Activated CD8-positive, alpha-beta memory T cell treated with anti-CD3 and anti-CD28 coated beads, Interleukin-2, amount 50 U/mL, for 4 hours (primary cell): ENCODE measurements around the gene ZNF528.

Experiments
- DNase-seq: peaks from one replicate; pipeline ENCODE4 v3.0.0-alpha.2; 2020

ZNF528 gene

GRCh38 chr19:52397310-52398080 lies at the start of gene ZNF528:
ZNF528 (plus strand) TSS chr19:52397849; CDS start chr19:52402014, 4,165 bp downstream.
- DNase-seq, result peak; percentile 94

DNA sequence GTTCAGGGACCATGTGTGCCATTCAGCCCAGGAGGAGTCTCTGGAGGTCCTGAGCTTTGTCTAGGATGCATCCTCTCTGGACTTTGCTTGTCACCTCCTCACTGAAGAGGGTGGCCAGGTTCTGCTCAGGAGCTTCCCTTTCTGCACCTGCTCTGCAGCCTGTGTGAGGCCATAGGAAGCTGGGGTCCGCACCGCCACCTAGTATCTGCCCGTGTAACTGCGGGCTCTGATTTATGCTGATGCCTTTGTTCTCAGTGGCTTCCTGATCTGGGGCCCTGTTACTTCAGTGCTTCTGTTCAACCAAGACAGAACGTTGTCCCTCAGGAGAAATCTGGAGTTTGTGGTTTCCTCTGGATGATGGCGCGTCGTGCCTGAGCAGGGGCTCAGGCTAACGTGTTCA lies 46.1 kb upstream of the ZNF528 start:
- DNase-seq, result no peak

DNA sequence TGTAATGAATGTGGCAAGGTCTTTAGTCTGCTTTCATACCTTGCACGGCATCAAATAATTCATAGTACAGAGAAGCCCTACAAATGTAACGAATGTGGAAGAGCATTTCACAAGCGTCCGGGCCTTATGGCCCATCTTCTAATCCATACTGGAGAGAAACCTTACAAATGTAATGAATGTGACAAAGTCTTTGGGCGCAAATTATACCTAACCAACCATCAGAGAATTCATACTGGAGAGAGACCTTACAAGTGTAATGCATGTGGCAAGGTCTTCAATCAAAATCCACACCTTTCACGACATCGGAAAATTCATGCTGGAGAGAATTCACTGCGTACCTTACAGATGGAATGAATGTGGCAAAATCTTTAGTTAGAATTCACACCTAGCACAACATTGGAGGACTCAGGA lies 31.2 kb upstream of the ZNF528 start:
- no peak for DNase-seq

- peak; percentile 91 for DNase-seq
Measured at GRCh38 chr19:52369559-52370340, 27.9 kb upstream of the ZNF528 start, which contains the start of gene ZNF880. ZNF880 (plus strand) TSS chr19:52369923; CDS start chr19:52369966, 43 bp downstream.

GRCh38 chr19:52370341-52370710 lies 27.3 kb upstream of the ZNF528 start:
- no peak for DNase-seq

DNA sequence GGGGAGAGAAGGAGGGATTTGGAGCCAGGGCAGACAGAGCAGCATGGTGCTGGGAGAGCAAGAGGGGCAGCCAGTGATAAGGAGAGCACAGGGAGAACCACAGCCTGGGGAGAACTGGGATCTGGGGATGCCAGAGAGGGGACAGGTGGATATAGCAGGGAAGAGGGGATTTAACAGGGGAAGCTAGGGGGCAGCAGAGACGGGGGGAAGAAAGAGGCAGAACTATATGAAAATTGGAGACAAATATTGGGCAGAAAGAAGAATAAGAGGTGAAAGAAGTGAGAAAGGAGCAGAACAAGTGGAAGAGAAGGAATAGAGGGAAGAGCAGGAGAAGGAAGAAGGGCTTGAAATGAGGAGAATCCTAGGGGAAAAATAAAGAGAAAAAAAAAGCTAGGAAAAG lies 6.5 kb upstream of the ZNF528 start:
- DNase-seq, result no peak

GRCh38 chr19:52398081-52398441 lies 412 bp downstream of the ZNF528 start:
- no peak for DNase-seq

- DNase-seq, result no peak
Measured at GRCh38 chr19:52410276-52410675, 12.6 kb downstream of the ZNF528 start.

GRCh38 chr19:52415711-52416110 lies 18.1 kb downstream of the ZNF528 start:
- DNase-seq, result no peak

GRCh38 chr19:52428937-52429336 lies 31.3 kb downstream of the ZNF528 start, which contains the start of gene ZNF534:
ZNF534 (plus strand) TSS chr19:52429148; CDS start chr19:52431475, 2,327 bp downstream.
- DNase-seq, result no peak

DNA sequence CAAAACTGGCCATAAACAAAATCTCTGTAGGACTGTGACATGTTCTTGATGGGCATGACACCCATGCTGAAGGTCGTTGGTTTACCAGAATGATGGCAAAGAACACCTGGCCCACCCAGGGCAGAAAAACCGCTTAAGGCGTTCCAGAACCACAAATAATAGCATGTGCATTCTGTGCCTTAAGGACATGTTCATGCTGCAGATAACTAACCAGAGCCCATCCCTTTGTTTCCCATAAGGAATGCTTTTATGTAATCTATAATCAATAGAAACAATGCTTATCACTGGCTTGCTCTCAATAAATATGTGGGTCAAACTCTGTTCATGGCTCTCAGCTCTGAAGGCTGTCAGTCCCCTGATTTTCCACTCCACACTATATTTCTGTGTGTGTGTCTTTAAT lies 44.5 kb downstream of the ZNF528 start:
- DNase-seq, result no peak

GRCh38 chr19:52444506-52444905 lies 46.9 kb downstream of the ZNF528 start:
- DNase-seq, result no peak

DNA sequence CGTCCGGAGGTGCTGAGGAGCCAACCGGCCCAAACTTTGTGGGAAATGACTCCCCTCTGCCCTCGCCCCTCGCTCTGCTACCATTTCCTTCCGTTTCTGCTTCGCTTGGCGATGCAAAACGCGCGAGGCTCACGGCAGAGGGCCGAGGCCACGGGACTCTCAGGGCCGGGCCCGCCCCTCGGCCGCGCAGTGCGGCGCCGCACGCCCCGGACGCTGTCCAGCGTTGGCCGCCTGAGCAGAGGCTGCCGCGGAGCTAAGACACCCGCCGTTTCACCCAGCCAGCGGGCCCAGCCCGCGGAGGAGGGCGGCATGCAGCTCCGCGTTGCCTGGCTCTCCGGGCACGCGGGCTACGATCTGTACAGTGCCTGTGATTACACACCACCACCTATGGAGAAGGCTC lies 53.6 kb downstream of the ZNF528 start:
- DNase-seq, result no peak

DNA sequence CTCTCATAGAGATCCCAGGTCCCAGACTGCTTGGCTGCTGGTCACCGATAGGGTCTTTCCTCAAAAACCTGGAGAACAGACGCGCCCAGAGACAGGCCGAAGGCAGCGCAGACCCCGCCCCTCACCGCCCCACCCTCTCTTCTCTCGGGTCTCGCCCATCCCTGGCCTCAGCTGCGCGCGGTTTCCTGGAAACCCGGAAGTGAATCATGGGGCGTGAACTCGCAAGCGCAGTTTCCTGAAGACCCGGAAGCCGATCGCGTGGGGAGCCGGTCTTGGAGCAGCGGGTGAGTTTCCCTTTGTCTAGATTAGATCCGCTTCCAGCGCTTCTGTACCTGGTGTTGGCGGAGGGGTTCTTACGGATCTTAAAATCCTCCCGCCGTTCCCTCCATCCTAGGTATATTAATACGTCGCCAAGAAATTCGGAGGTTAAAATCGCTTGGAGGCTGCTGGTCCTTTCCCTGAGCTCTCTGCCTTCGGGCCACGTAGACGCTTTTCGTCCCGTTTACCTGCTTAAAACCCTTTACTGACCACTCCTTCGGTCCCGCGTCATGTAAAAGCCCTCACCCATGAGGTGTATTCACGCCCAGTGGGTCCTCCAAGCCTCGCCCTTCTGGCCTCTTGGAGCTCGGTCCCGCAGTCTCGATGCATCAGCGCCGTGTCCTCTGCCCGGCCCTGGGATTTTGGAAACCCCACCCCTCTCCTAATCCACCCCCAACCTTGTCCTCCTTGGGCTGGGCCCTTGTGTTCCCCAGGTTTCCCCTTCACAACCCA lies 55.9 kb downstream of the ZNF528 start, which contains the start of gene ZNF578:
ZNF578 (plus strand) TSS at position 230 of the 771 bp plus-strand sequence. CDS start 48,293 bp downstream, outside the sequence.
- DNase-seq, result peak; percentile 57

GRCh38 chr19:52464798-52465470 lies 67.3 kb downstream of the ZNF528 start:
- DNase-seq, result no peak
